HG02885 (cell line): ENCODE measurements around the gene RAP1GAP2.
"Not testable (repeated sequence)": the region's sequence is repeated elsewhere in the genome, so short reads cannot be mapped to it uniquely, and the experiment has no call there.

Experiments used
- ATAC-seq: cut with Tn5 transposase; IDR thresholded peaks from one replicate; pipeline ENCODE4 v1.9.1; 2021; ENCODE audit warnings: mild to moderate bottlenecking; ENCODE audit not compliant: unreplicated experiment, poor library complexity

Gene RAP1GAP2

GRCh38 chr17:2986925-2987324, 190.7 kb downstream of the RAP1GAP2 start:
- no peak for ATAC-seq

- ATAC-seq, result not testable (repeated sequence)
Measured at GRCh38 chr17:2989396-2989795, 193.2 kb downstream of the RAP1GAP2 start.

- no peak for ATAC-seq
Measured at GRCh38 chr17:2989855-2990254, 193.6 kb downstream of the RAP1GAP2 start.

GRCh38 chr17:2990396-2990795, 194.2 kb downstream of the RAP1GAP2 start:
- ATAC-seq, result no peak

- not testable (repeated sequence) for ATAC-seq
Measured at GRCh38 chr17:2991396-2992180, 195.3 kb downstream of the RAP1GAP2 start.

GRCh38 chr17:2994441-2994840, 198.2 kb downstream of the RAP1GAP2 start:
- ATAC-seq, result no peak

GRCh38 chr17:2995377-2995776, 199.1 kb downstream of the RAP1GAP2 start:
- no peak for ATAC-seq

GRCh38 chr17:2995886-2996809, 199.9 kb downstream of the RAP1GAP2 start:
- ATAC-seq, result no peak

- no peak for ATAC-seq
Measured at GRCh38 chr17:2996810-2997670, 200.8 kb downstream of the RAP1GAP2 start.

- not testable (repeated sequence) for ATAC-seq
Measured at GRCh38 chr17:2998469-2998901, 202.2 kb downstream of the RAP1GAP2 start.

- peak; percentile 72 for ATAC-seq
Measured at GRCh38 chr17:3002538-3003295, 206.5 kb downstream of the RAP1GAP2 start.

GRCh38 chr17:3003296-3004149, 207.3 kb downstream of the RAP1GAP2 start:
- ATAC-seq, result peak; percentile 43

GRCh38 chr17:3004150-3004801, 208.0 kb downstream of the RAP1GAP2 start:
- ATAC-seq, result peak; percentile 18

- no peak for ATAC-seq
Measured at GRCh38 chr17:3004925-3005324, 208.7 kb downstream of the RAP1GAP2 start.

- no peak for ATAC-seq
Measured at GRCh38 chr17:3005696-3006095, 209.5 kb downstream of the RAP1GAP2 start.

GRCh38 chr17:3006801-3007200, 210.6 kb downstream of the RAP1GAP2 start:
- no peak for ATAC-seq

- ATAC-seq, result no peak
Measured at GRCh38 chr17:3007651-3008121, 211.4 kb downstream of the RAP1GAP2 start.
